ENCODE data around the gene OBSCN.

DNA sequence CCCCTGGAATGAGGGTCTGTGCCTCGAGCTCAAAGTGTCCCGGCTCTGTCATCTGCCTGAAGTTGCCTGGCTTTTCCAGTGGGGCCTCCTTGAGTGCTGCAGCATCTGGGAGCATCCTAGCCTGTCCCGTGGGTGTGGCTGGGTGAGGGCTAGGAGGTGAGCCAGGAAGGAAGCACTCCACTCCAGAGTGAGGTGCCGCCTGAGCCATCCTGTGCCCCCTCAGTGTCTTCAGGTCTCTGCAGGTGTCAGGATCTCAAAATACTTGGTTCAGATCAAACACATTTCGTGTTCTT, 30.7 kb upstream of the OBSCN start:
- TF ChIP-seq, protein P1, sequence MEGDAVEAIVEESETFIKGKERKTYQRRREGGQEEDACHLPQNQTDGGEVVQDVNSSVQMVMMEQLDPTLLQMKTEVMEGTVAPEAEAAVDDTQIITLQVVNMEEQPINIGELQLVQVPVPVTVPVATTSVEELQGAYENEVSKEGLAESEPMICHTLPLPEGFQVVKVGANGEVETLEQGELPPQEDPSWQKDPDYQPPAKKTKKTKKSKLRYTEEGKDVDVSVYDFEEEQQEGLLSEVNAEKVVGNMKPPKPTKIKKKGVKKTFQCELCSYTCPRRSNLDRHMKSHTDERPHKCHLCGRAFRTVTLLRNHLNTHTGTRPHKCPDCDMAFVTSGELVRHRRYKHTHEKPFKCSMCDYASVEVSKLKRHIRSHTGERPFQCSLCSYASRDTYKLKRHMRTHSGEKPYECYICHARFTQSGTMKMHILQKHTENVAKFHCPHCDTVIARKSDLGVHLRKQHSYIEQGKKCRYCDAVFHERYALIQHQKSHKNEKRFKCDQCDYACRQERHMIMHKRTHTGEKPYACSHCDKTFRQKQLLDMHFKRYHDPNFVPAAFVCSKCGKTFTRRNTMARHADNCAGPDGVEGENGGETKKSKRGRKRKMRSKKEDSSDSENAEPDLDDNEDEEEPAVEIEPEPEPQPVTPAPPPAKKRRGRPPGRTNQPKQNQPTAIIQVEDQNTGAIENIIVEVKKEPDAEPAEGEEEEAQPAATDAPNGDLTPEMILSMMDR (conservative IDR thresholded peaks at IDR 0.05 in 1 of 2, IDR thresholded peaks at IDR 0.05 in 1 of 2; ENCODE audit: extremely low read depth in 1 of 2, insufficient read depth in 1 of 2, low read depth in 1 of 2, low read length in 2 of 2): no peak
- no peak for TF ChIP-seq EZH2 (IDR thresholded peaks at IDR 0.05; ENCODE audit: borderline replicate concordance, low read length)

All from mammary epithelial cell (primary cell).